Heart left ventricle (tissue), 16 donors: Measurements from ENCODE around the gene CTDP1. TPM values are rescaled to one million over a fixed set of nuclear protein-coding genes. Genes with fewer than 3 reads are reported as not detected.
"Not testable (repeated sequence)": the region's sequence is repeated elsewhere in the genome, so short reads cannot be mapped to it uniquely, and the experiment has no call there.

ENCODE experiments used
- ATAC-seq, 4 donors: fragments of 200-7000 bp; cut with Tn5 transposase; one replicate each; pipeline ENCODE4 v1.9.1; 2020 to 2022; ENCODE audit warnings: moderate library complexity in 4 of 4, mild to moderate bottlenecking in 3 of 4, moderate number of reproducible peaks in 1 of 4
- DNase-seq, 5 donors: peaks; one replicate each; pipeline ENCODE4 v3.0.0-alpha.2; 2020
- H3K27ac ChIP-seq, 12 donors: fragments of 200-600 bp; sonication (generic) in 4 of 12; one replicate each; pipeline versions ENCODE4 v1.5.0 to v1.8.0; 2016 to 2022; ENCODE audit warnings: mild to moderate bottlenecking in 2 of 12
- H3K27me3 ChIP-seq, 9 donors: fragments of 200-600 bp; sonication (generic) in 2 of 9; one replicate each; pipeline versions ENCODE4 v1.5.1 to v1.8.0; 2016 to 2022; ENCODE audit warnings: mild to moderate bottlenecking in 3 of 9
- H3K36me3 ChIP-seq, 9 donors: fragments of 200-600 bp; sonication (generic) in 2 of 9; one replicate each; pipeline versions ENCODE4 v1.5.0 to v1.8.0; 2018 to 2022; ENCODE audit warnings: mild to moderate bottlenecking in 2 of 9
- H3K4me1 ChIP-seq, 12 donors: fragments of 200-600 bp; sonication (generic) in 4 of 12; one replicate each; pipeline versions ENCODE4 v1.5.0 to v1.8.0; 2016 to 2022; ENCODE audit warnings: mild to moderate bottlenecking in 3 of 12
- H3K4me3 ChIP-seq, 12 donors: fragments of 200-600 bp; sonication (generic) in 4 of 12; one replicate each; pipeline versions ENCODE4 v1.5.0 to v1.8.0; 2017 to 2022; ENCODE audit warnings: mild to moderate bottlenecking in 9 of 12, moderate library complexity in 4 of 12
- H3K9me3 ChIP-seq, 12 donors: fragments of 200-600 bp; sonication (generic) in 4 of 12; one replicate each; pipeline versions ENCODE4 v1.5.0 to v1.8.0; 2016 to 2022; ENCODE audit warnings: mild to moderate bottlenecking in 1 of 12
- CTCF ChIP-seq, 12 donors: fragments of 200-600 bp; sonication (generic) in 4 of 12; IDR thresholded peaks; one replicate each; pipeline versions ENCODE4 v1.5.0 to v1.8.0; 2018 to 2022; ENCODE audit warnings: antibody characterized with exemption in 12 of 12, mild to moderate bottlenecking in 5 of 12
- POLR2A ChIP-seq, 2 donors: fragments of 450-650 bp; IDR thresholded peaks; one replicate each; pipeline ENCODE4 v1.6.1; 2017; ENCODE audit warnings: antibody characterized with exemption in 2 of 2, mild to moderate bottlenecking in 2 of 2, moderate library complexity in 2 of 2
- WGBS, 4 donors: extraction: QIAGEN DNeasy Blood & Tissue Kit in 2 of 4; methylation state at CpG; one replicate each; pipeline versions ENCODE4 v1.1.5 to v1.1.7; 2013 to 2018; 5-methylcytosine and 5-hydroxymethylcytosine counted together
- intact Hi-C, 10 donors: fragments of 100-400 bp; cut with DNase I; formaldehyde crosslinking; loops; one replicate each; pipeline versions ENCODE4 v1.11.1 to v1.14.2; 2022
- polyA plus RNA-seq, 2 donors: library from polyadenylated mRNA; stranded (reverse); fragments of 200-250 nt; gene quantifications; one replicate each; pipeline ENCODE4 v1.2.3, GENCODE V29; 2013
- total RNA-seq, 9 donors: library from RNA; depleted of rRNA in 2 of 9; stranded (reverse); fragments of >200 nt in 2 of 9; fragmentation: NEBNext Ultra II Directional in 3 of 9; extraction: Animal tissue kit (Norgen Biotek cat#: 25700) in 3 of 9; gene quantifications; one replicate each; pipeline versions ENCODE4 v1.1.0 to v1.2.4, GENCODE V29; 2016 to 2023
- donor health status: ischemic (EF 13 %, LVEDD 7.1; RV severe dilation, severe dysfunction).
- donor health status: healthy with polysubstance abuse.
- donor health status: DM: no; HTN: yes; CAD: no.
- donor health status: DM: no; HTN: no; CAD: no.
- donor health status: ischemic (EF 25% LVEDD 6.9; RV normal size, moderate dysfunction).
- donor health status: ischemic (EF 25% LVEDD 5.7; RV mildly dilated, moderate dysfunction).
- donor health status: healthy.
- donor health status: DM: yes; HTN: yes; CAD: no.
- donor health status: ischemic (EF 35%, LVEDD 5.7; RV mildly dilated, moderate dysfunction).
- donor health status: nonischemic (EF 11% LVEDD 7.7; RV severe dilation, severe dysfunction).
- donor health status: DM: yes; HTN: yes; CAD: no.
- donor health status: PGD.
- donor health status: ischemic (EF 29% LVEDD 5.4; RV normal size, mild dysfunction).
- donor health status: nonischemic (EF 23%, LVEDD 6.1; RV moderate dilation, normal function).

Gene CTDP1
- total and polyA plus RNA-seq, 11 donors, result 6.0 to 17.1 (median 10.3) TPM

- no peak overlapping the region for H3K27ac ChIP-seq
- 87 to 96% (median 92%) methylated on average over 10 to 14 of the region's 14 CpGs for WGBS, 4 donors
- H3K4me3 ChIP-seq, result no peak overlapping the region
- H3K4me1 ChIP-seq, result peaks cover 0 to 6% (median 0%) of the 10 kb centered on the region in 12 donors
- peaks cover 0 to 25% (median 19%) of the 10 kb centered on the region in 9 donors for H3K36me3 ChIP-seq
- DNase-seq (no peak), ATAC-seq (no peak)
- H3K27me3 ChIP-seq, result no peaks in the 10 kb centered on the region
- no peaks in the 10 kb centered on the region for H3K9me3 ChIP-seq
- intact Hi-C loops, result no loop called here
- TF ChIP-seq POLR2A (IDR thresholded peaks at IDR 0.05) (no peak), CTCF (IDR thresholded peaks at IDR 0.05) (no peak)
Measured at GRCh38 chr18:79692056-79692455, 12.5 kb downstream of the CTDP1 start.

- WGBS, 4 donors, result 92 to 94% (median 93%) methylated on average over 12 of the region's 12 CpGs
- H3K4me1 ChIP-seq, result peaks cover 0 to 6% (median 0%) of the 10 kb centered on the region in 12 donors
- peaks cover 0 to 33% (median 26%) of the 10 kb centered on the region in 9 donors for H3K36me3 ChIP-seq
- no peak overlapping the region for H3K4me3 ChIP-seq
- H3K9me3 ChIP-seq, result no peaks in the 10 kb centered on the region
- ATAC-seq (no peak), DNase-seq (no peak)
- no peaks in the 10 kb centered on the region for H3K27me3 ChIP-seq
- intact Hi-C loops, result no loop called here
- TF ChIP-seq POLR2A (IDR thresholded peaks at IDR 0.05) (no peak), CTCF (IDR thresholded peaks at IDR 0.05) (no peak)
- peak overlapping the region in 1 of 12 donors; percentile 23 for H3K27ac ChIP-seq
Measured at GRCh38 chr18:79692886-79693285, 13.3 kb downstream of the CTDP1 start.

- H3K27ac ChIP-seq, result peak overlapping the region in 1 of 12 donors; percentile 23
- no peaks in the 10 kb centered on the region for H3K27me3 ChIP-seq
- TF ChIP-seq POLR2A (IDR thresholded peaks at IDR 0.05) (no peak), CTCF (IDR thresholded peaks at IDR 0.05) (no peak)
- WGBS, 4 donors, result 68 to 72% (median 70%) methylated on average over 26 to 31 of the region's 31 CpGs
- ATAC-seq, result peak; percentile 78 to 96 (median 84)
- H3K9me3 ChIP-seq, result no peaks in the 10 kb centered on the region
- peaks cover 0 to 6% (median 0%) of the 10 kb centered on the region in 12 donors for H3K4me1 ChIP-seq
- peak in 4 of 5 donors; percentile 62 to 80 (median 76) for DNase-seq
- H3K4me3 ChIP-seq, result peak overlapping the region in 1 of 12 donors; percentile 2
- H3K36me3 ChIP-seq, result peaks cover 0 to 41% (median 34%) of the 10 kb centered on the region in 9 donors
- intact Hi-C loops, result no loop called here
Measured at GRCh38 chr18:79693561-79694205, 14.1 kb downstream of the CTDP1 start.

GRCh38 chr18:79694206-79694894 is 14.7 kb downstream of the CTDP1 start:
- 80 to 89% (median 85%) methylated on average over 13 to 32 of the region's 32 CpGs for WGBS, 4 donors

More at GRCh38 chr18:79694206-79694894, 14.7 kb downstream of the CTDP1 start:
- H3K27me3 ChIP-seq, H3K4me3 ChIP-seq, intact Hi-C loops, H3K27ac ChIP-seq, H3K4me1 ChIP-seq, H3K9me3 ChIP-seq, DNase-seq: not testable (repeated sequence)
- ATAC-seq, result peak in 1 of 4 donors; percentile 9
- peaks cover 0 to 48% (median 40%) of the 10 kb centered on the region in 9 donors for H3K36me3 ChIP-seq
